ENCODE results near the gene DDHD1.
A peak's percentile ranks its signal among the peaks of the same experiment; 100 is the strongest.
"Not testable (repeated sequence)": the region's sequence is repeated elsewhere in the genome, so short reads cannot be mapped to it uniquely, and the experiment has no call there.

The DDHD1 gene

DNA sequence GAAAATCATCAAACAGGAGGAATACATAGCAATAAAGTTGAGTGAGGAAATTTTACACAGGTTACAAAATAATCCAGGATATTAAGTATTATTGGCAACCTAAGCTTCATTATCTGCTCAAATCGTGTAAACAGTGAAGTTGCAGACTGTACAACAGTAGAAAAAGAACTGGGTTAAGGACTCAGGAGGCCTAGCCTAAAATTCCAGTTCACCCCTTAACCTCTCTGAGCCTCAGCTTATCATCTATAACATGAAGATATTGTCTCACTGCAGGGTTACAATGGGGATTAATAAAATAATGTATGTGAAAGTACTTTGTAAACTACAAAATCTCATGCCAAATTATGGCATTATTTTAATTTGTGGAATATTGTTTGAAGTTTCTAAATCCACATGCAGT is 26.0 kb downstream of the DDHD1 start:
- in situ Hi-C loops (cut with MboI; ENCODE audit: low sequenced_read_pairs, unreplicated experiment): no loop called here
- no peak for DNase-seq (ENCODE audit: low spot score)
- TF ChIP-seq, protein P1, sequence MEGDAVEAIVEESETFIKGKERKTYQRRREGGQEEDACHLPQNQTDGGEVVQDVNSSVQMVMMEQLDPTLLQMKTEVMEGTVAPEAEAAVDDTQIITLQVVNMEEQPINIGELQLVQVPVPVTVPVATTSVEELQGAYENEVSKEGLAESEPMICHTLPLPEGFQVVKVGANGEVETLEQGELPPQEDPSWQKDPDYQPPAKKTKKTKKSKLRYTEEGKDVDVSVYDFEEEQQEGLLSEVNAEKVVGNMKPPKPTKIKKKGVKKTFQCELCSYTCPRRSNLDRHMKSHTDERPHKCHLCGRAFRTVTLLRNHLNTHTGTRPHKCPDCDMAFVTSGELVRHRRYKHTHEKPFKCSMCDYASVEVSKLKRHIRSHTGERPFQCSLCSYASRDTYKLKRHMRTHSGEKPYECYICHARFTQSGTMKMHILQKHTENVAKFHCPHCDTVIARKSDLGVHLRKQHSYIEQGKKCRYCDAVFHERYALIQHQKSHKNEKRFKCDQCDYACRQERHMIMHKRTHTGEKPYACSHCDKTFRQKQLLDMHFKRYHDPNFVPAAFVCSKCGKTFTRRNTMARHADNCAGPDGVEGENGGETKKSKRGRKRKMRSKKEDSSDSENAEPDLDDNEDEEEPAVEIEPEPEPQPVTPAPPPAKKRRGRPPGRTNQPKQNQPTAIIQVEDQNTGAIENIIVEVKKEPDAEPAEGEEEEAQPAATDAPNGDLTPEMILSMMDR (IDR thresholded peaks at IDR 0.05; ENCODE audit: borderline replicate concordance, control extremely low read depth, extremely low read depth, insufficient read depth, missing control alignments): no peak

- DNase-seq (ENCODE audit: low spot score): no peak
- TF ChIP-seq, protein P1 (IDR thresholded peaks at IDR 0.05; ENCODE audit: borderline replicate concordance, control extremely low read depth, extremely low read depth, insufficient read depth, missing control alignments): no peak
- in situ Hi-C loops (cut with MboI; ENCODE audit: low sequenced_read_pairs, unreplicated experiment): no loop called here
These were observed 26.4 kb downstream of the DDHD1 start for GRCh38 chr14:53126731-53127130.

DNA sequence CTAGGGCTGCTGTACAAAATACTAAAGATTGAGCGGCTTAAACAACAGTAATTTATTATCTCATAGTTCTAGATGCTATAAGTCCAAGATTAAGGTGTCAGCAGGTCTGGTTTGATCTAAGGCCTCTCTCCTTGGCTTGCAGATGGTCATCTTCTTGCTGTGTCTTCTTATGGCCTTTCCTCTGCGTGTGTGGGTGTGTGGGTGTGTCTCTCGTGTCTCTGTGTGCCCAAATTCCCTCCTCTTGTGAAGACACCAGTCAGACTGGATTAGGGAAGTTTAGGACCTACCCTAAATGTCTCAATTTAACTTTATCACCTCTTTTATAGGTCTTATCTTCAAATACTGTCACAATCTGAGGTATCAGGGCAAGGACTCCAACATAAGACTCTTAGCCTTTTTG is 28.3 kb downstream of the DDHD1 start:
- no peak for DNase-seq (ENCODE audit: low spot score)
- in situ Hi-C loops (cut with MboI; ENCODE audit: low sequenced_read_pairs, unreplicated experiment): no loop called here
- TF ChIP-seq, protein P1 (IDR thresholded peaks at IDR 0.05; ENCODE audit: borderline replicate concordance, control extremely low read depth, extremely low read depth, insufficient read depth, missing control alignments): no peak

DNA sequence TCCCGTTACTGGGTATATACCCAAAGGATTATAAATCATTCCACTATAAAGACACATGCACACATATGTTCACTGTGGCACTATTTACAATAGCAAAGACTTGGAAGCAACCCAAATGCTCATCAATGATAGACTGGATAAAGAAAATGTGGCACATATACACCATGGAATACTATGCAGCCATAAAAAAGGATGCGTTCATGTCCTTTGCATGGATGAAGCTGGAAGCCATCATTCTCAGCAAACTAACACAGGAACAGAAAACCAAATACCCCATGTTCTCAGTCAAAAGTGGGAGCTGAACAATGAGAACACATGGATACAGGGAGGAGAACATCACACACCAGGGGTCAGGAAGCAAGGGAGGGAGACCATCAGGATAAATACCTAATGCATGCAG is 31.7 kb downstream of the DDHD1 start:
- in situ Hi-C loops (cut with MboI; ENCODE audit: low sequenced_read_pairs, unreplicated experiment); DNase-seq (ENCODE audit: low spot score): not testable (repeated sequence)

DNA sequence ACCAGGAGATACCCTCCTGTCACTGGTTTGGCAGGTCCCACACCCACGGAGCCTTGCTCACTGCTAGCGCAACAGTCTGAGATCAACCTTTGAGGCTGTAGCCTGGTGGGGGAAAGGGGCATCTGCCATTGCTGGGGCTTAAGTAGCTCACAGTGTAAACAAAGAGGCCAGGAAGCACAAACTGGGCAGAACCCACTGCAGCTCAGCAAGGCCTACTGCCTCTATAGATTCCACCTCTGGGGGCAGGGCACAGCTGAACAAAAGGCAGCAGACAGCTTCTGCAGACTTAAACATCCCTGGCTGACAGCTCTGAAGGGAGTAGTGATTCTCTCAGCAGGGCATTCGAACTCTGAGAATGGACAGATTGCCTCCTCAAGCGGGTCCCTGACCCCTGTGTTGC is 35.6 kb downstream of the DDHD1 start:
- in situ Hi-C loops (cut with MboI; ENCODE audit: low sequenced_read_pairs, unreplicated experiment); DNase-seq (ENCODE audit: low spot score): not testable (repeated sequence)

DNA sequence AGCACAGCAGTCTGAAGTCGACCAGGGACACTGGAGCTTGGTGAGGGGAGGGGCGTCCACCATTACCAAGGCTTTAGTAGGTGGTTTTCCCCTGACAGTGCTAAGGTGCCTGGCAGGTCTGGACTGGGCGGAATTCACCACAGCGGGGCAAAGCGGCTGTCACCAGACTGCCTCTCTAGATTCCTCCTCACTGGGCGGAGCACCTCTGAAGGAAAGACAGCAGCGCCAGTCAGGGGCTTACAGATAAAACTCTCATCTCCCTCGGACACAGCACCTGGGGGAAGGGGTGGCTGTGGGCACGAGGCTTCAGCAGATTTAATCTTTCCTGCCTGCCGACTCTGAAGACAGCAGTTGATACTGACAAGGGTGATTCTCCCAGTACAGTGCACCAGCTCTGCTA is 39.1 kb downstream of the DDHD1 start:
- in situ Hi-C loops (cut with MboI; ENCODE audit: low sequenced_read_pairs, unreplicated experiment): no loop called here
- DNase-seq (ENCODE audit: low spot score): no peak
- TF ChIP-seq, protein P1 (IDR thresholded peaks at IDR 0.05; ENCODE audit: borderline replicate concordance, control extremely low read depth, extremely low read depth, insufficient read depth, missing control alignments): no peak

GRCh38 chr14:53110096-53110495 is 43.0 kb downstream of the DDHD1 start:
- DNase-seq (ENCODE audit: low spot score): peak; percentile 10
- TF ChIP-seq, protein P1 (IDR thresholded peaks at IDR 0.05; ENCODE audit: borderline replicate concordance, control extremely low read depth, extremely low read depth, insufficient read depth, missing control alignments): no peak
- in situ Hi-C loops (cut with MboI; ENCODE audit: low sequenced_read_pairs, unreplicated experiment): no loop called here

Measured in GM13976 (cell line).